ENCODE results near the gene SNTB2. TPM values are rescaled to one million over a fixed set of nuclear protein-coding genes. Genes with fewer than 3 reads are reported as not detected.

Gene SNTB2
- total and polyA plus RNA-seq, 2 of the 4 experiments (the other 2 are of a cell fraction): 23.5 to 47.5 TPM

- dilution Hi-C loops (cut with HindIII; ENCODE audit: low sequenced_read_pairs, unreplicated experiment): no loop called here
- intact Hi-C loops (cut with micrococcal nuclease): no loop called here
- H3K14ac ChIP-seq (replicated peaks; ENCODE audit: low read depth, low read length): peak overlapping the region; percentile 61
- H2AFZ ChIP-seq (replicated peaks; ENCODE audit: low read length, poor library complexity): no peak overlapping the region
- H2AK9ac ChIP-seq (replicated peaks; ENCODE audit: low read depth, low read length, poor library complexity): no peak overlapping the region
- no peaks in the 10 kb centered on the region for H3K9me3 ChIP-seq (ENCODE audit: control insufficient read depth, insufficient read depth, low read length)
- H2BK20ac ChIP-seq (ENCODE audit: low read depth, low read length): peak overlapping the region; percentile 29; the same call in 1 of the 2 replicates
- peak overlapping the region; percentile 41; the same call in 1 of the 2 replicates for H3K27ac ChIP-seq (ENCODE audit: insufficient read depth, low read length)
- DNase-seq (peak; percentile 30), ATAC-seq (ENCODE audit: low read depth) (no peak; the same call in 1 of the 2 replicates)
- H3K9me1 ChIP-seq (ENCODE audit: insufficient read depth, low read length): peaks cover 11% of the 10 kb centered on the region
- H3K36me3 ChIP-seq (ENCODE audit: control insufficient read depth, insufficient read depth, low read length): no peaks in the 10 kb centered on the region
- peak overlapping the region; percentile 31; the same call in 1 of the 2 replicates for H3K4me2 ChIP-seq (ENCODE audit: low read depth, low read length)
- peak overlapping the region; percentile 40; the same call in 1 of the 2 replicates for H3K4ac ChIP-seq (ENCODE audit: low read depth, low read length)
- no CpG with 5 or more reads among the region's 2 CpGs for WGBS, 2 experiments (ENCODE audit: extremely low coverage in 2 of 2, insufficient read length in 1 of 2)
- no TSS peak for BruUV-seq (replicated peaks)
- ChIA-PET POLR2A (ENCODE audit: unreplicated experiment) (interaction anchor here (0.8 kb wide), 1 partner anchor 13 kb away, joined by 3 read pairs; no protein-coding TSS in a partner anchor), CTCF (interaction anchor here (0.5 kb wide), 1 partner anchor 14 kb away, joined by 7 read pairs; no protein-coding TSS in a partner anchor)
- H4K20me1 ChIP-seq (ENCODE audit: insufficient read depth, low read length): peaks cover 45% of the 10 kb centered on the region; the same call in 1 of the 2 replicates
- peak overlapping the region; percentile 35; the same call in 1 of the 2 replicates for H4K91ac ChIP-seq (ENCODE audit: insufficient read depth, low read depth, low read length)
- H3K27me3 ChIP-seq (ENCODE audit: control insufficient read depth, insufficient read depth, low read length): no peaks in the 10 kb centered on the region
- H2BK120ac ChIP-seq (ENCODE audit: low read depth, low read length): peak overlapping the region; percentile 35; the same call in 1 of the 2 replicates
- no peak overlapping the region for H3K56ac ChIP-seq (ENCODE audit: extremely low read depth, insufficient read depth, low read length)
- H3K79me1 ChIP-seq (ENCODE audit: low read depth in 1 of 2, low read length in 2 of 2): peaks cover 12 to 76% of the 10 kb centered on the region in 2 experiments
- peak overlapping the region; percentile 63; the same call in 1 of the 2 replicates for H3K23ac ChIP-seq (ENCODE audit: low read depth, low read length)
- peak overlapping the region; percentile 62 for H2BK5ac ChIP-seq (ENCODE audit: low read depth, low read length, poor library complexity, severe bottlenecking)
- H4K8ac ChIP-seq (ENCODE audit: low read depth in 2 of 2, low read length in 2 of 2): peak overlapping the region in 1 of 2 experiments; percentile 14; a peak in 1 of 4 replicates
- no peak overlapping the region for H3K4me3 ChIP-seq (ENCODE audit: insufficient read depth, low read depth, low read length)
- TF ChIP-seq MAZ (IDR thresholded peaks at IDR 0.05; ENCODE audit: borderline replicate concordance, low read depth, low read length): no peak
- 0 out of 2 replicates have a peak, but pooled peaks have one; percentile 14 for TF ChIP-seq FOS (IDR thresholded peaks at IDR 0.05; ENCODE audit: low read depth, low read length)
- TF ChIP-seq BHLHE40 (IDR thresholded peaks at IDR 0.05; ENCODE audit: low read depth, low read length): no peak
- peak; percentile 77 for TF ChIP-seq CEBPB (IDR thresholded peaks at IDR 0.05; ENCODE audit: low read depth, low read length)
- TF ChIP-seq NFE2L2 (IDR thresholded peaks at IDR 0.05; ENCODE audit: low read depth, low read length): no peak
- 0 out of 3 replicates have a peak overlapping the region, but pooled peaks have one; percentile 9 for H2BK15ac ChIP-seq (ENCODE audit: low read depth, low read length)
- peak overlapping the region; percentile 42; the same call in 1 of the 2 replicates for H2AK5ac ChIP-seq (ENCODE audit: low read depth, low read length)
- H3K4me1 ChIP-seq (ENCODE audit: control insufficient read depth, insufficient read depth, low read length): peaks cover 31% of the 10 kb centered on the region
- H3K9ac ChIP-seq (ENCODE audit: low read depth, low read length): peak overlapping the region; percentile 6; the same call in 1 of the 2 replicates
- H4K5ac ChIP-seq (ENCODE audit: low read depth, low read length): peak overlapping the region; percentile 34; the same call in 1 of the 2 replicates
- peak overlapping the region; percentile 48 for H3K18ac ChIP-seq (ENCODE audit: low read depth, low read length)
- in situ Hi-C loops (cut with MboI; ENCODE audit: low sequenced_read_pairs): no loop called here
These were observed 14.8 kb downstream of the SNTB2 start for GRCh38 chr16:69201787-69202186.

All from IMR-90 (cell line).